Adrenal gland (tissue), 12 donors: Measurements from ENCODE around the gene COQ2. TPM values are rescaled to one million over a fixed set of nuclear protein-coding genes. Genes with fewer than 3 reads are reported as not detected.

Source experiments
- DNase-seq, 7 donors: peaks; one replicate each; pipeline ENCODE4 v3.0.0-alpha.2; 2019 to 2020
- H3K27ac ChIP-seq, 5 donors: fragments of 200-600 bp; sonication (generic) in 4 of 5; 1 replicate in 3 of 5; 2 replicates in 2 of 5; pipeline versions ENCODE4 v1.5.1 to v1.8.0; 2016 to 2020; ENCODE audit warnings: mild to moderate bottlenecking in 1 of 5
- H3K27me3 ChIP-seq: fragments of 200-600 bp; 2 replicates; pipeline ENCODE4 v1.8.0; 2021
- H3K36me3 ChIP-seq, 2 donors: fragments of 200-600 bp; replicated peaks in 1 of 2; 1 replicate in 1 of 2; 2 replicates in 1 of 2; pipeline versions ENCODE4 v1.5.1 to v1.8.0; 2018 to 2022
- H3K4me1 ChIP-seq, 2 donors: fragments of 200-600 bp; replicated peaks in 1 of 2; 1 replicate in 1 of 2; 2 replicates in 1 of 2; pipeline versions ENCODE4 v1.5.1 to v1.8.0; 2018 to 2021
- H3K4me3 ChIP-seq, 4 donors: fragments of 200-600 bp; sonication (generic) in 3 of 4; one replicate each; pipeline ENCODE4 v1.5.1; 2016 to 2018
- H3K9me3 ChIP-seq, 3 donors: fragments of 200-600 bp; sonication (generic) in 1 of 3; replicated peaks in 1 of 3; 1 replicate in 2 of 3; 2 replicates in 1 of 3; pipeline versions ENCODE4 v1.5.1 to v1.8.0; 2016 to 2021
- POLR2A ChIP-seq, 2 donors: fragments of 450-650 bp; IDR thresholded peaks; one replicate each; pipeline ENCODE4 v1.6.1; 2017; ENCODE audit warnings: antibody characterized with exemption in 2 of 2, mild to moderate bottlenecking in 2 of 2, moderate library complexity in 1 of 2
- WGBS, 4 donors: extraction: QIAGEN DNeasy Blood & Tissue Kit in 2 of 4; methylation state at CpG; one replicate each; pipeline versions ENCODE4 v1.1.5 to v1.1.7; 2013 to 2017; 5-methylcytosine and 5-hydroxymethylcytosine counted together
- intact Hi-C, 2 donors: fragments of 100-400 bp; cut with DNase I; formaldehyde crosslinking; loops; one replicate each; pipeline versions ENCODE4 v1.14.1 to v1.15.0; 2022 to 2023
- polyA plus RNA-seq, 3 donors: library from polyadenylated mRNA; stranded (reverse); fragments of 200-250 nt in 2 of 3; fragments of 350-450 nt in 1 of 3; fragmentation: Illumina TruSeq in 1 of 3; extraction: RNeasy Lipid Tissue Mini Kit (QIAGEN cat#74804) in 1 of 3; gene quantifications; one replicate each; pipeline ENCODE4 v1.2.3, GENCODE V29; 2013 to 2014
- total RNA-seq, 9 donors: library from RNA; depleted of rRNA in 4 of 9; stranded (reverse); fragments of >200 nt in 4 of 9; fragments of 120-200 nt in 1 of 9; fragmentation: NEBNext Ultra II Directional in 1 of 9; extraction: Animal tissue kit (Norgen Biotek cat#: 25700) in 1 of 9; gene quantifications; one replicate each; pipeline versions ENCODE4 v1.1.0 to v1.2.4, GENCODE V29; 2013 to 2023
- TF ChIP-seq, protein P1 (sequence below), 6 experiments: fragments of 450-650 bp in 4 of 6; fragments of 200-600 bp in 2 of 6; sonication (generic) in 1 of 6; IDR thresholded peaks; 1 replicate in 5 of 6; 2 replicates in 1 of 6; pipeline versions ENCODE4 v1.5.1 to v1.8.0; 2016 to 2021; ENCODE audit warnings: antibody characterized with exemption in 6 of 6, mild to moderate bottlenecking in 2 of 6, moderate library complexity in 1 of 6
- donor health status: healthy with polysubstance abuse.
- donor health status: Bipolar disorder and iron deficiency.
- donor health status: DM: yes; HTN: yes; CAD: no.
- donor health status: DM: no; HTN: no; CAD: no.
- donor health status: DM: no; HTN: no; CAD: no.
- donor health status: DM: yes; HTN: yes; CAD: no.

Gene COQ2
- total and polyA plus RNA-seq, 12 donors = 10.5 to 73.9 (median 30.9) TPM

DNA sequence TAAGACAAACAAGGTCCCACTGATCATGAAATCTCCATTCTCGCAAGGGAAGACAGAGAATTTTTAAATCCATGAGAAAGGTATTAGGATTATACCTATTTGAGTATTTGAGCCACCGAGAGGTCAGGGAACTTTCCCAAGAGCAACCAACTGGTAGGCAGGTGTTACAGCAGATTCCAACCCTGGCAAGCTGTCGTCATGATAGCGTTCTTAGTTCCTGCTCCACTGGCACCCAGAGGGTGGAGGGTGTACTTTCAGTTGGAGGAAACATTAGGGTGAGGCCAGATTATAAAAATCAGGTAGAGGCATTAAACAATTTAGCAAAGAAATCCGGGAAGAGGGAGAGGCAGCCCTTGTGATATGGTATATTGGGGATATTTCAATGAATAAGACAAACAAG, 23.3 kb downstream of the COQ2 start:
- no peak overlapping the region for H3K27ac ChIP-seq
- peaks cover 9 to 16% of the 10 kb centered on the region in 2 donors for H3K4me1 ChIP-seq
- no peaks in the 10 kb centered on the region for H3K27me3 ChIP-seq
- intact Hi-C loops = no loop called here
- peaks cover 0 to 8% of the 10 kb centered on the region in 2 donors for H3K36me3 ChIP-seq
- TF ChIP-seq POLR2A (IDR thresholded peaks at IDR 0.05) = no peak
- TF ChIP-seq, protein P1, sequence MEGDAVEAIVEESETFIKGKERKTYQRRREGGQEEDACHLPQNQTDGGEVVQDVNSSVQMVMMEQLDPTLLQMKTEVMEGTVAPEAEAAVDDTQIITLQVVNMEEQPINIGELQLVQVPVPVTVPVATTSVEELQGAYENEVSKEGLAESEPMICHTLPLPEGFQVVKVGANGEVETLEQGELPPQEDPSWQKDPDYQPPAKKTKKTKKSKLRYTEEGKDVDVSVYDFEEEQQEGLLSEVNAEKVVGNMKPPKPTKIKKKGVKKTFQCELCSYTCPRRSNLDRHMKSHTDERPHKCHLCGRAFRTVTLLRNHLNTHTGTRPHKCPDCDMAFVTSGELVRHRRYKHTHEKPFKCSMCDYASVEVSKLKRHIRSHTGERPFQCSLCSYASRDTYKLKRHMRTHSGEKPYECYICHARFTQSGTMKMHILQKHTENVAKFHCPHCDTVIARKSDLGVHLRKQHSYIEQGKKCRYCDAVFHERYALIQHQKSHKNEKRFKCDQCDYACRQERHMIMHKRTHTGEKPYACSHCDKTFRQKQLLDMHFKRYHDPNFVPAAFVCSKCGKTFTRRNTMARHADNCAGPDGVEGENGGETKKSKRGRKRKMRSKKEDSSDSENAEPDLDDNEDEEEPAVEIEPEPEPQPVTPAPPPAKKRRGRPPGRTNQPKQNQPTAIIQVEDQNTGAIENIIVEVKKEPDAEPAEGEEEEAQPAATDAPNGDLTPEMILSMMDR (IDR thresholded peaks at IDR 0.05) = no peak
- 88 to 97% (median 91%) methylated on average over 5 of the region's 5 CpGs for WGBS, 4 donors
- no peak overlapping the region for H3K4me3 ChIP-seq
- no peaks in the 10 kb centered on the region for H3K9me3 ChIP-seq
- no peak for DNase-seq

DNA sequence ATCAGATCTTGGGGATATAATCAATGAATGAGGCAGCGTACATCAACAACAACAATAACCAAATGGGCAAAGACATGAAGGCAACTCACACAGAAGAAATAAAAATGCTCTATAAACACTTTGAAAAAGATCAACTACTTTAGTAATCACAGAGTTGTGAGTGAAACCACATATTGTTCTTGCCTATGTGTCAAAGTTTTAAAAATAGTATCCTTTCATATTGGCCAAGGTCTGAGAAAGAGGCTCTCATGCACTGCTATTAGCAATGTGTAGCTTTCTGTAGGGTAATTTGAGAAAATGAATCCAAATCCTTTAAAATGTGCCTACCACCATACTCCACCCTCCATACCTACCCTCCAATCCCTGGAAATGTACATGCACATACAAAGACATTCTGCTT, 25.0 kb downstream of the COQ2 start:
- Histone ChIP-seq H3K4me1 (peaks cover 11 to 24% of the 10 kb centered on the region in 2 donors), H3K36me3 (peaks cover 0 to 8% of the 10 kb centered on the region in 2 donors), H3K4me3 (no peak overlapping the region), H3K9me3 (no peaks in the 10 kb centered on the region), H3K27ac (no peak overlapping the region), H3K27me3 (no peaks in the 10 kb centered on the region)
- no peak for DNase-seq
- WGBS, 4 donors = 90 to 99% (median 94%) methylated on average over 1 of the region's 1 CpG
- intact Hi-C loops = loop anchor here (5.0 to 10.0 kb wide), 2 partner anchors 175 to 192 kb away; no protein-coding TSS in a partner anchor
- TF ChIP-seq, protein P1 (IDR thresholded peaks at IDR 0.05) = no peak
- TF ChIP-seq POLR2A (IDR thresholded peaks at IDR 0.05) = no peak

DNA sequence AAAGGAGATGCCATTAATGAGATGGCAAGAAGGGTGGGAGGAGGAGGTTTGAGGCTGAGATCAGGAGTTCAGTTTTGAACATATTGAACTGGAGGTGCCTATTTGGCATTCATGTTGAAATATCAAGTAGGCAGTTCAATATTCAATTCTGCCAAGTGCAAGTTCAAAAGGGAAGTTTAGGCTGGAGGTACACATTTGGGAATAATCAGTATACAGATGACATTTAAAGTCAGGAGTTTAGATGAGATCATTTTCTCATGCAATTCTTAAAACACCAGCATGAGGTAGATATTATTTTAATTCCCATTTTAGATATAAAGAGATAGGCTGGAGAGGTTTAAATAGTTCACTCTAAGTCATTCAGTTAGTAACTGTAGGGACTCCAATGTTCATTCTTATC, 26.1 kb downstream of the COQ2 start:
- intact Hi-C loops = loop anchor here (5.0 to 10.0 kb wide), 2 partner anchors 174 to 191 kb away; no protein-coding TSS in a partner anchor
- Histone ChIP-seq H3K9me3 (no peaks in the 10 kb centered on the region), H3K4me3 (no peak overlapping the region), H3K27me3 (no peaks in the 10 kb centered on the region), H3K4me1 (peaks cover 11 to 24% of the 10 kb centered on the region in 2 donors), H3K36me3 (peaks cover 0 to under 1% of the 10 kb centered on the region in 2 donors), H3K27ac (no peak overlapping the region)
- TF ChIP-seq POLR2A (IDR thresholded peaks at IDR 0.05) = no peak
- TF ChIP-seq, protein P1 (IDR thresholded peaks at IDR 0.05) = no peak
- no peak for DNase-seq

DNA sequence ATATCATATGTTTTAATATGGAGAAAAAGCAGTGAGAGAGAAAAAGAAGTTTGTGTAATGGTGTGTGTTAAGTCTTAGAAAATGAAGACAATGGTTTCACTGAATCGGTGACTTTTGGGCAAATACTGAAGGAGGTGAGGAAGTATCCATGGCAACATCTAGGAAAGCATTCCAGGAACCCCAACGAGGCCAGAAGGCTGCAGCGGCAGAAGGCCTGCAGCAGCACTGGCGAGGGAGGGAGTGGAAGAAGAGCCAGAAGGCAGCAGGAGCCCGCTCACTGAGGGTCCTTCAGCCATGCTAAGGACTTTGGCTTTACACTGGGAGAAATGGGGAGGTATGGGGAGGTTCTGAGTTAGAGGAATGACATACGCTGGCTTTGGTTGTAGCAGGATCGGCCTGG, 26.8 kb downstream of the COQ2 start:
- Histone ChIP-seq H3K9me3 (no peaks in the 10 kb centered on the region), H3K4me1 (peaks cover 11 to 24% of the 10 kb centered on the region in 2 donors), H3K36me3 (no peaks in the 10 kb centered on the region), H3K27me3 (no peaks in the 10 kb centered on the region), H3K4me3 (no peak overlapping the region), H3K27ac (peak overlapping the region in 1 of 5 donors; percentile 85)
- 92 to 96% (median 93%) methylated on average over 7 of the region's 7 CpGs for WGBS, 4 donors
- intact Hi-C loops = loop anchor here (5.0 to 10.0 kb wide), 2 partner anchors 173 to 191 kb away; no protein-coding TSS in a partner anchor
- TF ChIP-seq, protein P1 (IDR thresholded peaks at IDR 0.05) = no peak
- no peak for TF ChIP-seq POLR2A (IDR thresholded peaks at IDR 0.05)
- no peak for DNase-seq
